ENCODE results near the gene LYPD6.

DNA sequence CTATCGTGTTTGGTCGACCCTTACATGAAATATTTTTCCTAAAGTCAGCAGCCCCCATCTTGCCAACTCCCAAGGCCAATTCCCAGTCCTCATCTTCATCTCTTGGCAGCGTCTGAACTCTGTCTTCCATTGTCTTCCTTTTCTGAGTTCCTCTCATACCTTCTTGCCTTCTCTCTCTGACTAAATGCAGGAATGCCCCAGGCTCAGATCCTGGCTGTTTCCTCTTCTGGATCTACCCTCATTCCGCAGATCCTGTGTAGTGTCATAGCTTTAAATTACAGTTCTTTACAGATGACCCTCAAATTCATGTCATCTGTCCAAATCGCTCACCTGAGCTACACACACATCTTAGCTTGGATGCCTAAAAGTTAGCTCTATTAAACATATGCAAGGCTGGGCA lies 162.5 kb downstream of the LYPD6 start:
- TF ChIP-seq, protein P1, sequence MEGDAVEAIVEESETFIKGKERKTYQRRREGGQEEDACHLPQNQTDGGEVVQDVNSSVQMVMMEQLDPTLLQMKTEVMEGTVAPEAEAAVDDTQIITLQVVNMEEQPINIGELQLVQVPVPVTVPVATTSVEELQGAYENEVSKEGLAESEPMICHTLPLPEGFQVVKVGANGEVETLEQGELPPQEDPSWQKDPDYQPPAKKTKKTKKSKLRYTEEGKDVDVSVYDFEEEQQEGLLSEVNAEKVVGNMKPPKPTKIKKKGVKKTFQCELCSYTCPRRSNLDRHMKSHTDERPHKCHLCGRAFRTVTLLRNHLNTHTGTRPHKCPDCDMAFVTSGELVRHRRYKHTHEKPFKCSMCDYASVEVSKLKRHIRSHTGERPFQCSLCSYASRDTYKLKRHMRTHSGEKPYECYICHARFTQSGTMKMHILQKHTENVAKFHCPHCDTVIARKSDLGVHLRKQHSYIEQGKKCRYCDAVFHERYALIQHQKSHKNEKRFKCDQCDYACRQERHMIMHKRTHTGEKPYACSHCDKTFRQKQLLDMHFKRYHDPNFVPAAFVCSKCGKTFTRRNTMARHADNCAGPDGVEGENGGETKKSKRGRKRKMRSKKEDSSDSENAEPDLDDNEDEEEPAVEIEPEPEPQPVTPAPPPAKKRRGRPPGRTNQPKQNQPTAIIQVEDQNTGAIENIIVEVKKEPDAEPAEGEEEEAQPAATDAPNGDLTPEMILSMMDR (conservative IDR thresholded peaks at IDR 0.05; ENCODE audit: low read depth, low read length) = no peak
- TF ChIP-seq EZH2 (IDR thresholded peaks at IDR 0.05; ENCODE audit: borderline replicate concordance, low read depth, low read length, poor library complexity, severe bottlenecking) = no peak
